Stomach (tissue), 4 donors: ENCODE measurements around the gene MTCL1.

Source experiments
- CTCF ChIP-seq, 7 experiments: fragments of 450-650 bp in 4 of 7; fragments of 200-600 bp in 3 of 7; sonication (generic) in 3 of 7; IDR thresholded peaks; one replicate each; pipeline ENCODE4 v1.5.1; 2016 to 2019; ENCODE audit warnings: antibody characterized with exemption in 7 of 7, control low read depth in 2 of 7, mild to moderate bottlenecking in 1 of 7
- EP300 ChIP-seq: sonication (generic); formaldehyde crosslinking; IDR thresholded peaks from one replicate; pipeline ENCODE4 v1.6.1; 2017; ENCODE audit warnings: antibody characterized with exemption
- POLR2A ChIP-seq, 4 donors: fragments of 450-650 bp; IDR thresholded peaks; one replicate each; pipeline ENCODE4 v1.6.1; 2016; ENCODE audit warnings: antibody characterized with exemption in 4 of 4, control low read depth in 2 of 4, mild to moderate bottlenecking in 1 of 4, moderate library complexity in 1 of 4
- POLR2AphosphoS5 ChIP-seq, 3 donors: sonication (generic); formaldehyde crosslinking; IDR thresholded peaks; one replicate each; pipeline ENCODE4 v1.6.1; 2016; ENCODE audit warnings: antibody characterized with exemption in 3 of 3

- TF ChIP-seq CTCF (IDR thresholded peaks at IDR 0.05), result no peak
- no peak for TF ChIP-seq EP300
- no peak for TF ChIP-seq POLR2A (IDR thresholded peaks at IDR 0.05)
- no peak for TF ChIP-seq POLR2AphosphoS5 (IDR thresholded peaks at IDR 0.05)
Measured at GRCh38 chr18:8848541-8848940, 143.2 kb downstream of the MTCL1 start.
